Astrocyte (in vitro differentiated cells and primary cell): ENCODE results near the gene ZNF425.
"Not testable (repeated sequence)": the region's sequence is repeated elsewhere in the genome, so short reads cannot be mapped to it uniquely, and the experiment has no call there.

Experiments used
- EZH2 ChIP-seq: IDR thresholded peaks from 2 replicates; pipeline ENCODE4 v1.6.1; 2012; ENCODE audit warnings: mild to moderate bottlenecking, low read length, inconsistent platforms; ENCODE audit not compliant: insufficient read depth
- TF ChIP-seq, protein P1 (sequence below): IDR thresholded peaks from 2 replicates; pipeline ENCODE4 v1.5.1; 2011; ENCODE audit warnings: low read depth, mild to moderate bottlenecking, inconsistent platforms, low read length, moderate library complexity; ENCODE audit not compliant: insufficient read depth

DNA sequence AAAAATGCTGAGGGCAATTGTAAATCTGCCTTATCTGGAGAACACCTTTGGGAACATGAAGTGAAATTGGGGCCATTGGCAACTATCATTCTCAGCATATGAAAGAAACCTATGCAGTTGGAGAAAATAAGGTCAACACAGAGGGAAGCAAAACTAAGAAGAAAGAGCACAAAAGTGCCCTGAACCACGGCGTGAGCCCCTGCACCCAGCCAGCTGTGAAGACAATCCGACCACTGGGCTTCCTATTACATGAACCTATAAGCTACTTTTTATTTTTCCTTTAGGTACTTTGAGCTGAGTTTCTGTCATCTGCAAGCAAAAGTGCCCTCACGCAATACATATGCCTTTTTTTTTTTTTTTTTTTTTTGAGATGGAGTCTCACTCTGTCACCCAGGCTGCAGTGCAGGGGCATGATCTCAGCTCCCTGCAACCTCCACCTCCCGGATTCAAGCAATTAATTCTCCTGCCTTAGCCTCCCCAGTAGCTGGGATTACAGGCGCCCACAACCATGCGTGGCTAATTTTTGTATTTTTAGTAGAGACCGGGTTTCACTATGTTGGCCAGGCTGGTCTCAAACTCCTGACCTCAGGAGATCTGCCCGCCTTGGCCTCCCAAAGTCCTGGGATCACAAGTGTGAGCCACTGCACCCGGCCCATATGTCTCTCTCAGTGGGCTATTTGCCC, 63.8 kb downstream of the ZNF425 start:
- TF ChIP-seq, protein P1, sequence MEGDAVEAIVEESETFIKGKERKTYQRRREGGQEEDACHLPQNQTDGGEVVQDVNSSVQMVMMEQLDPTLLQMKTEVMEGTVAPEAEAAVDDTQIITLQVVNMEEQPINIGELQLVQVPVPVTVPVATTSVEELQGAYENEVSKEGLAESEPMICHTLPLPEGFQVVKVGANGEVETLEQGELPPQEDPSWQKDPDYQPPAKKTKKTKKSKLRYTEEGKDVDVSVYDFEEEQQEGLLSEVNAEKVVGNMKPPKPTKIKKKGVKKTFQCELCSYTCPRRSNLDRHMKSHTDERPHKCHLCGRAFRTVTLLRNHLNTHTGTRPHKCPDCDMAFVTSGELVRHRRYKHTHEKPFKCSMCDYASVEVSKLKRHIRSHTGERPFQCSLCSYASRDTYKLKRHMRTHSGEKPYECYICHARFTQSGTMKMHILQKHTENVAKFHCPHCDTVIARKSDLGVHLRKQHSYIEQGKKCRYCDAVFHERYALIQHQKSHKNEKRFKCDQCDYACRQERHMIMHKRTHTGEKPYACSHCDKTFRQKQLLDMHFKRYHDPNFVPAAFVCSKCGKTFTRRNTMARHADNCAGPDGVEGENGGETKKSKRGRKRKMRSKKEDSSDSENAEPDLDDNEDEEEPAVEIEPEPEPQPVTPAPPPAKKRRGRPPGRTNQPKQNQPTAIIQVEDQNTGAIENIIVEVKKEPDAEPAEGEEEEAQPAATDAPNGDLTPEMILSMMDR: not testable (repeated sequence)
- not testable (repeated sequence) for TF ChIP-seq EZH2
